Erythroblast (primary cell): ENCODE results near the gene TEX2.

Experiments used
- GATA1 ChIP-seq: IDR thresholded peaks from 2 replicates; pipeline ENCODE4 v1.6.1; 2011; ENCODE audit warnings: low read depth, mild to moderate bottlenecking, control low read depth, low read length, moderate library complexity
- POLR2A ChIP-seq: IDR thresholded peaks from 2 replicates; pipeline ENCODE4 v1.6.1; 2011; ENCODE audit warnings: mild to moderate bottlenecking, low read length

DNA sequence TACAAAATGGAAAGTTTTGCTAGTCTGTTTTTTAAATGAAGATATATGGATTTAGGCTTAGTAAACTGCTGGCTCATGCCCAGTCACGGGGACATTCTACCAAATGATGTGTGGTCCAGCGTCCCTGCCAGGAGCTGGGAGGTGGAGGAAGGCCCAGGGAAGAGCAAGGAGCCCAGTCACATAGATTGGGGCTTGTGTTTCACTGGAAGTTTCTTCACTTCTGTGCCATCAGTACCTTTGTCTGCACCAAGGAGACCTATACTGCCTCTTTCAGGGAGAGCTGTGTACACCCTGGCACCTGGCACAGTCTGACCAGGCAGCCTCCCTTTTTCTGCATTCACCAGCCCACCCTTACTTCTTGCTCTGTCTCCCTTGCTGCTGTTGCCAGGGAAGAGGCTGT lies 100.5 kb downstream of the TEX2 start:
- TF ChIP-seq POLR2A: no peak
- no peak for TF ChIP-seq GATA1
